Stromal cell of bone marrow (primary cell): ENCODE measurements around the gene ARHGAP22.

Source experiments
- DNase-seq: peaks from one replicate; pipeline ENCODE4 v3.0.0-alpha.2; 2012; ENCODE audit warnings: low read depth

ARHGAP22 gene

DNA sequence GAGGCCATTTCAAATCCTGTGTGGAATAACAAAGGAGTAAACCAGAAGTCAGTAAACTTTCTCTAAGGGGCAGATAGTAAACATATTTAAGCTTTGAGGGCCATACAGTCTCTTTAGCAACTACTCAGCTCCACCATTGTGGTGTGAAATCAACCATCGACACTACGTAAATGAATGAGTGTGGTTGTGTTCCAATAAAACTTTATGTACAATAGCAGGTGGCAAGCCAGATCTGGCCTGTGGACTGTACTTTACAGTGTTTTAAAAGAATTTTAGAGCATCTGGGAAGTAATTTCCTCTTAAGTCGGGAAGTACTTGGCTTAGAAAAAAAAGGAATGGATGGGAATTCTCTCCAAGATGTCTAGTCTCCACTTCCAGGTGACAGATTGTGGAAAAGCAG lies 71.3 kb downstream of the ARHGAP22 start:
- no peak for DNase-seq

DNA sequence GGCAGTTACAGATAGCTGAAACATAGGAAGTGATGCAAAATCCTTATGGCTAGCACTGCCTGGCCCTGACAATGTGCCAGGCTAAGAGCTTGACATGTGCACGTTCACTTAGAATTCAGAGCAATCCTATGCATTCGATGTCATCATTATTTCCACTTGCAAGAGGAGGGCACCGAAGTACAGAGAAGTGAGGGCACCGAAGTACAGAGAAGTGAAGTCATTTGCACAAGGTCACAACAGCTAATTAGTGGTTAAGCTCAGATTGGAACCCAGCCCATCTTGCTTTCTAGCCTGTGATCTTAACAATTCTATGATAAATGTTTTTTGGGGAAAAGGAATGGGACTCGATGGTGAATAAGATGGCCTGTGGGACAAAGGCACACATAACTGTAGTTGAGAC lies 73.4 kb downstream of the ARHGAP22 start:
- DNase-seq: no peak

DNA sequence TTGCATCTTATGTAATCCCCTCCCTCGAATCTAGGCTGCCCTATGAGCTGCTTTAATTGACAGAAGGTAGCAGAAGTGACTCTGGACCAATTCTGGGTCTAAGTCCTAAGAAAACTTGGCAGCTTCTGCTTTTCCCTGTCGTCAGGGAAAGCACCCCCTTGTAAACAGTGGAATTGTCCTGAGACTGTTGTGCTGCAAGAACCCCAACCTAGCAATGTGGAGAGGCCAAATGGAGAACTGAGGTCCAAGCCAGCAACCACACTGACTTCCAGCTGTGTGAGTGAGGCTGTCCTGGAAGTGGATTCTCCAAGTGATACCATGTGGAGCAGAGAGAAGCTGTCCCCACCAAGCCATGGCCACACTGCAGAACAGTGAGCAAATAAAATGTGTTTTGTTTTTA lies 75.5 kb downstream of the ARHGAP22 start:
- DNase-seq: no peak

DNA sequence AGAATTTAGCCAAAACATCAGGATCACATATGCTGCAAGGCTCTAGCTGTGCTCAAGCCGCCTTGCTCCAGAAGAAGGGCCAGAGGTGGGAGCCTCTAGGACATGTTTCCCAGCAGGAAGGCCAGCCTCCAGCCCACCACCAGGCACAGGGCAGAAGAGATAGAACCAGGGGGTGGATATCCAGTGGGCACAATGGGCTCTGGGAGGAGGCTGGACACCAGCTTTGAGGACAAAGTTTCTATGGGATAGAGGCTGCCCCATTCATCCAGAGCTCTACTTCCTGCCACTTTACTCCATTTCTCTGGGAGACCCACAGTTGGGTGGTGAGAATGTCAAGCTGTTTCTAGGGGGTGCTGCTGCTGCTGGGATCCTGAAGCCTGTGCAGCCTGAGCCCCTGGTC lies 77.1 kb downstream of the ARHGAP22 start:
- DNase-seq: no peak

DNA sequence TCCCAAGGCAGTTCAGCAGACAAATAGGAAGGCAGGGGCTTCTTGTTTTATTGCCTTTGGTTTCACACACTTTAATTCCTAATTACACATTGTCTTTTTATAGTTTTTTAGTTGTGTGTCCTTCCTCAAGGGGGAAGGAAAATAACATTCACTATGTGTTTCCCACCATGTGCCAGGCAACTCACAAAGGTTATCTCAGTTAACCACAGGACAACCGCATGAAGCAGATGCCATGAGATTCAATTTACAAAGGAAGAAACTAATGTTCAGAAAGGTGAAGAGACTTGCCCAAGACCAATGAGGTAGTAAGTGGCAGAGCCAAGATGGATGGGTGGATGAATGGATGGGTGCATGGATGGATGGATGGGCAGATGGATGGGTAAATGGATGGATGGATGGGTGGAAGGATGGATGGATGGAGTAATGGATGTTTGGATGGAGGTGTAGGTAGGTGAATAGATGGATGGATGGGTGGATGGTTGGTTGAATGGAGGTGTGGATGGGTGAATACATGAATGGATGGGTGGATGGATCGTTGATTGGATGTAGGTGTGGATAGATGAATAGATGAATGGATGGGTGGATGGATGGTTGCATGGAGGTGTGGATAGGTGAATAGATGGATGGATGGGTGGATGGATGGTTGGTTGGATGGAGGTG lies 77.9 kb downstream of the ARHGAP22 start:
- no peak for DNase-seq

DNA sequence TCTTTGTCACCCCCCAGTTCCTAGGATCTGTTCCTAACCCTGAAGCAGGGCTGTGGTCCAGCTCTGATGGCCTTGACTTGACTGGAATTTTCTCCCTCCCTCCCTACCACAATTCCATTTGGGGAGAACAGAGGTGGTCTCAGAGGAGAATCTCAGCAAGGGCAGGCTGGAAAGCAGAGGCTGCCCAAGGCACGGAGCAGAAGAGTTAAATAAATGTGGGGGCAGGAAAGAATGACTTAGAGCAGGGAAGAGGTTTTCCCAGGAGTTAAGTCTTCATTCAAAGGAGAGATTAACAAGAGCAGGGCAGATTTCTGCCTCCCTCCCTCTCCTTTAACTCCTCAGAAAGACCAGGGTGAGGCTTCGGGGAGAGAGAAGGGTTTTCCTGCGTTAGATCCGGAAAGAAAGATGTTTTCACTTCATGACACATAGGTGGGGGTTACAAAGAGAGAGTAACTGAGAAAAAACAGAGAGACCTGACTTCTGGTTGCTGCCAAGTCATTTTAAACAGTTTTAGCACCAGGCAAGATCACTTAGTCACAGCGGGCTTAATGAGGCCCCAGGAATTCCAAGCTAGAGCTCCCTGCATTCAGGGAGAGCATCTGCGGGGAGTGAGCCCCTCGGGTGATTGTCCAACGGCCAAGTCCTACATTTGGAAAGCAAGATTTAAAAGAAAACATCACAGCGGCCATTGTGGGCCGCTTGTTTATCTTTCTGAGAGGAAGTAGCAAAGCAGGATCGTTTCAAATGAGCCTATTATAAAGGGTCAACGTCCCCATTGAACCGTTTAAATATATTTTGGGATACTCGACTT lies 78.7 kb downstream of the ARHGAP22 start:
- DNase-seq: peak; percentile 73

DNA sequence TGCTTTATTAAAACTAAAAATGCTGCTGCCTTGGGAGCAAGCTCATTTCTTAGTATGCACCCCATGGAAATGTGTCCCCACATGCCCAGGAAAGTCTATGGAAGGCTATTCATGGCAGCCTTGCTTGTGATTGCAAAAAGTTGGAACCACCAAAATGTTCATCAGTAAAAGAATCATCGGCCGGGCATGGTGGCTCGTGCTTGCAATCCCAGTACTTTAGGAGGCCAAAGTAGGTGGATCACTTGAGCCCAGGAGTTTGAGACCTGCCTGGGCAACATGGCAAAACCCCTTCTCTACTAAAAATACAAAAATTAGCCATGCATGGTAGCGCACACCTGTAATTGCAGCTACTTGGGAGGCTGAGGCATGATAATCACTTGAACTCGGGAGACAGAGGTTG lies 79.8 kb downstream of the ARHGAP22 start:
- no peak for DNase-seq

DNA sequence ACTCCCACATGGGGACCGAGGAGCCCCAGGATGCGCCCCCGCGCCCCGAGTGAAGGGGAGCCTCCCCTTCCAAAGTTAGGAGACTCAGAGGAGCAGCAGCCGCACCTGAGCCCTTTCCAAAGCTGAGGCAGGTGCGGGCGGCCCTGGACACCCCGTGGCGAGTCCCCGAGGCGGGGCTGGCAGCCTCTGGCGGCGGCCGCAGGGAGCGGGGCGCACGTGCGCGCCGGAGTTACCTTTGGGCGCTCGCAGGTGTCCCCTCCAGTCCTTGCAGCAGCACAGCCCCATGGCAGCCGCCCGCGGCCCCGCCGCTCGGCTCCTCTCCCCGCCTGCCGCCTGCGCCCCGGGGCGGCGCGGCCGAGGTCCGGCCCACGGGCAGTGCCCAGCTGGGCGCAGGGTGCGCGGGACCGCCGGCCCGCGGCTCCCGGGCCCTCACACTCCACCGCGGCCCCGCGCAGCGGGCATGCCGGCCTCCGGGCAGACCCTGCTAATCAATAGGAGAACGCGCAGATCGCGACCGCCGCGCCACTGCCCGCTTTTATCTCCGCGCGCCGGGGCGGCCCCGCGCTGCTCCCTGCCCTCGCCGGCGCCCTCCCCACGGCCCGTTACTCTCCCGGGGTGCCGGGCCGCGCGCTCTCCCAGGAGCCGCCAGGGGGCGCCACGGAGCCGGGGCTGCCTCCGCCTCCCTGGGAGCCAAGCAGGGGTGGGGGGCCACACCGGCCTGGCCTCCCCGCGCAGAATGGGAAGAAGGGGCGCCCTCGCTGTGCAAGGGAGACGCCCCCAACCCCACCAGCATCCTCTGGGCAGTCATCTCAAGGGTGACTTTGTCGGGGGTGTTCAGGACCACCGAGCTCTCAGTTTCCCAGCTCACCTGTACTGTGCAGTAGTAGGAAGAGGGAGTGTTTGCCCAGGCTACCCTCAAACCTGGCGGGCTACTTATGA lies 80.8 kb downstream of the ARHGAP22 start:
- no peak for DNase-seq

DNA sequence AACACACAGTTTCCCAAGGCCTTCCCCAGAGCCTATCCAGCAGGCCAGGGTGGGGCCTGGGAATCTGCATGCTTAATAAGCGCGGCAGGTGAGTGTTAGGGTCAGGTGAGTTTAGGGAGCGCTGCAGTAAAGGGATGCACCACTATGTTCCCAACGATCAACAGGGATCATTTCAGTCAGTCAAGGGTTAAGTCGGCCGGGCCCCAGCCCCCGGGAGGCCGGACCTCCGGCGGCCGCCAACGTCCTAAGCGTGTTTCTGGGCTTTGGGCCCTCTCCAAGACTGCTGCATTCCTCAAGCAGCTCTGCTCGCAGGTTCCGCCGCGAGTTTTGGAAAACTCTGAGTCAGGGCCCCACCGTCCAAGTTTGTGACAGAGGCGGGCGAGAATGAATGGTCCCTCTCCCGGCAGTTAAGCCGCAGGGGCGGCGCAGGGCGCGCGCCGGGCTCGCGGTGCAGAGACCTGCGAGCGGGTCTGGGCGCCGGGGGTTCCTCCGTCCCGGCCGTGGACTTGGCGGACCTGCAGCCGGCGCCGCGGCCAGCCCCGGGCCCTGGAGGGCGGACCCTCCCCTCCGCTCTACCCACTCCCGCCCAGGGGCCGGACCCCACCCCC lies 81.6 kb downstream of the ARHGAP22 start:
- peak; percentile 93 for DNase-seq

DNA sequence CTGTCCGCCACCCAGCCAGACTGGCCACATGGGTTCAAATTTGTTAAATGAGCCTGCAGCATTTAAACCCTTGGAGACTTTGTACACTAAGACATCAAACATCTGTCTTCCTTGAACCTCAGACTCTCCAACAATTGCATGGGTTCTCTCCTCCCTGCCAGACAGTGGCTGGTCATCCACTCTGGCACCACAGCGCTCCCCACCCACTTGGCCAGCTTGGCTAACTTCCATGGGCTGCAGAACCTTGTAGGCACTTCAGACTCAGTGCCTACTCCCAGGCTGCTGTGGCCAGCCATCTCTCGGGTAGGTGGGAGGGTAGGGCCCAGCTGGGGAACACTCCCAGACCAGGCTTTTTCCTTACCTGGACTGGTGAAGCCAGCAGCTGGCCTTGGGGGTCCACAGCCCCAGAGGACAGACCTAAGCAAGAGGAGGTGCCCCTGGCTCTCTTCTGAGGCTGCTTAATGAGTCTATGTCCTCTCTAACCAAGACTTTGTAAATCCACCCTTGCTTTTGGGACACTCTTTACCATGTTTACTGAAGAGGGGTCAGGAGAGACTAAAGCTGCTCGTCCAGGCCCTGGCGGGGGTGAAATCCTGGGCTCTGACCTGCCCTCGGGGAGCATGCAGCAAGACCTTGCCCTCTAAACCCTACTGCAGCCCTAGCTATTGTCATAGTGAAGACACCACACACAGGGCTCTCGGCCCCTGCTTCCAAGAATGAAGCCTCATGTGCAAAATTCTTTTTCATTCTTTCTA lies 82.7 kb downstream of the ARHGAP22 start:
- no peak for DNase-seq

DNA sequence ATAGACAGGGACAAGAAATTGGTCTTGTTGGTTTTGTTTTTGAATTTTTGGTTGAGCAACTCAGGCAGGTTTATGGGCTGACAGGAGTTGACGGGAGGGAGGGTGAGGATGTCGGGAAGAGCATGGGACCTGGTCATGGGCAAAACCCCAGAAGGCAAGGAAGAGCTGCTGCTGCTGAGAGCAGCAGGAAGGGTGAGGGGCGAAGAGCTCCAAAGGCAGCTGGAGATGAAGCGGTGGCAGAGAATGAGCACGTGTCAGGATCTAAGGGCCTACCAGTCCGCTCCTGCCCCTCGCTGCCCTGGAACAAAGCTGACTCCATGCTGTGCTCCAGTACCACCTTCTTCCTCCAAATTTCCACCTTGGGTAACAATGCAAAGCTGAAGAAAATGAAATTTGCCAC lies 84.3 kb downstream of the ARHGAP22 start:
- no peak for DNase-seq

DNA sequence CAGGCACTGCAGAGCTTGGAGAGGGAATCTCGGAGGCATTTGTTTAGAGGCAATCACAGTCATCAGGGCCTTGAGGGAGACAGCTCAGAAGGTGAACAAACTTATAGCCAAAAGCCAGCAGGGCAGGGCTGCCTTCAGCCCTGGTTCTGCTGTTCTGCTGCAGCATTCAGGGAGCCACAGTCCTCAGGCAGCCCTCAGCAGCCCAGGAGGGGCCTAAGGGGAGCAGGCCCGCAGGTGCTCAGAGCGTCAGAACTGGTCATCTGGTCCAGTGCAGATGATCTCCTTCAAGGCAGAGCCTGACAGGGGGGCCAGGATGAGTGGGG lies 84.7 kb downstream of the ARHGAP22 start:
- DNase-seq: no peak

DNA sequence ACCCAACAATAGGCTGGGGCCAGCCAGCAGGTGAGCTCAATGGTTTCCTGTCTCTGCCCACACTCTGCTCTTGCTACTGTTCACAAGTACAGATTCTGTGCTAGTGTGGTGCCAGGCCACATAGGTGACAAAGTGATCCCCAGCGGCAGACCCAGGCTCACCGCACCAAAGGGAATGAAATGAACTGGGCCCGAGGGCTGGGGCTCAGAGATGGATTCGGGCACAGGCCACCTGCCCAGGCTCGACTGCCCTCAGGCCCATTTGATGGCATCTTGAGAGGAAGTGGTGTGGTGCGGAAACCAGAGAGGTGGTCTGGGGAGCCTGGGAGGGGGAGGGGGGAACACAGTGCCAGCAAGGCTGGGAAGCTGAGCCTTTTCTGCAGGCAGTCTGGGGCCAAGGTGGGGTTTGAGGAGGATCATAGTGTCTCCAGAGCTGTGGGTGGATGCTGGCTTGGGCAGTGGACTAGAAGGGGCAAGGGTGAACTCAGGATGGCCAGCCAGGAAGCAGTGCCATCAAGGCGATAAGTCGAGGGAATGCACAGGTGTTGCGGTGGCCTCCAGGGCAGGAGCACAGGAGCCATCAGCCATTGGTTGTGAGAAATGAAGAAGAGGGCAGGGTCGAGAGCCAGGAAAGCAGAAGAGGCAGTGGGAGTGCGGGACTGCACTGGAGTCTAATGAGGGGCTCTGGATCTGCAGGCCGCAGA lies 85.2 kb downstream of the ARHGAP22 start:
- DNase-seq: no peak

DNA sequence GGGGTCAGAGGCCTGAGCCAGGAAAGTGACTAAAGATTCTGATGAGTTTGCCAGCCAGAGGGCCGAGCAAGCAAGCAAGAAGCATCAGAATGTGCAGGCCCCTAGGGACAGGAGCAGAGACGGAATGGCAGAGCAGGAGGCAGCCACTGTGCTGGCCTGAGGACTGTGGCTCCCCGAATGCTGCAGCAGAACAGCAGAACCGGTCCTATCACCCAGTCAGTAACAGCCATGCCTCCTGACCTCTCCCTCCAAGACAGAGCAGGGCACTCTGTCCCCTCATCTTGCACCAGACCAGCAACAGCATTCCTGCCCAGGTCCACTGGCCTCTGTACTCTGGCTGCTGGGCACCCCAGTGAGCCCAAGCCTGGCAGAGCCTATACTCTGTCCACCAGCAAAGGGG lies 85.9 kb downstream of the ARHGAP22 start:
- DNase-seq: no peak

DNA sequence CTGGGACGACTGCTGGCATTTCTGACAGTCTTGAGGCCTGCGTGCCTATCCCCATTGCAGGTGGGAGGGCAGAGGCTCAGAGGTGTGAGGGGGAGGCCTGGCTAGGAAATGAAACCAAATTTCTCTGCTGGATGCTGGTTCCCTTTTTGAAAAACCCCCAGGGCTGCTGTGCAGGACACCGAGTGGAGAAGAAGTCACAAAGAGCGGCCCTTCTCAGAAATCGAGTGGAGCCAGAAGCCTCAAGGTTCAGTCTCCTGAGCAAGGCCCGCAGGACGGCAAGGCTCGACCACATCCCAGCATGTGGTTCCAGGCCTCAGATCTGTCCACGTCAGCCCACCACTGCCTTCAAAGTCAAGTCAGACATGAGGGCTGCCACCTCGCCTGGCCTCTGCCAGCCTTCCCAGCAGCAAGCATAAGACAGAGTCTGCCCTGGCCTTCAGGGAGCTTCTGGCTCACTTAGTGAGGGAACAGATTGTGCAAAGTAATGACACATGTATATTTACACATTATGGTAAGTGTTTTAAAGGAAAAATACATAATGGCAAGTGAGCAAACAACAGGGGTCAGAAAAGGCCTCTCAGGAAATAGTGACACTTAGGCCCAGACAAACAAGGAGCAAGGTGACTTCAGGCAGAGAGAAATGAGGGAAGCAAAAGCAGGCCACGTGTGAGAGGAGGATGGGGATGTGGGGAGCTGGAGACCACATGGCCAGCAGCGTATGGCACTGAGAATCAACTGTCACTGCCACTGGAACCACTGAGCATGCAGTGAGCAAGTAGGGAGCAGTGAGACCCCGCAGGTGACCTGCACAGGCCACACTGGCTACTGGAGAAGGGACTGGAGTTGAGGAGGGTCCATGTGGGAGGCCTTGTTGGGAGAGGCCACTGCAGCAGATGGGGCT lies 86.7 kb downstream of the ARHGAP22 start:
- DNase-seq: no peak

DNA sequence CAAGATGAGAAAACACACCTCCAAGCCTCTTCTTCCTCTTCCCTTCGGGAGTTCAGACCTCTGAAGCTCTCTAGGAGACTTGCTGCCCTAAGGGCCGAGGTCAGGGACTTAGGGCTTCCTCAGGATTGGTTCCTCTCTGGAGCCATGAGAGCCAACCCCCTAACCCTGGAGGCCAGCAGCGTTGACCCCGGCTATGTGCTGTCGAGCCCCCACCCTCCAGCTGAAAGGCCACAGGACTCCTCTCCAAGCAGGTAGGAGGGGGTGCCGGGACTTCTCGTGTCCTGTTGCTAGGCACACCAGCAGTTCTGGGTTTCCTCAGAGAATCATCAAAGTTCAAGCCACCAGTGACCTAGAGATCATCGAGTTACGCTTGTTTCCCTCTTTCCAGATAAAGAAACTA lies 87.4 kb downstream of the ARHGAP22 start:
- no peak for DNase-seq

DNA sequence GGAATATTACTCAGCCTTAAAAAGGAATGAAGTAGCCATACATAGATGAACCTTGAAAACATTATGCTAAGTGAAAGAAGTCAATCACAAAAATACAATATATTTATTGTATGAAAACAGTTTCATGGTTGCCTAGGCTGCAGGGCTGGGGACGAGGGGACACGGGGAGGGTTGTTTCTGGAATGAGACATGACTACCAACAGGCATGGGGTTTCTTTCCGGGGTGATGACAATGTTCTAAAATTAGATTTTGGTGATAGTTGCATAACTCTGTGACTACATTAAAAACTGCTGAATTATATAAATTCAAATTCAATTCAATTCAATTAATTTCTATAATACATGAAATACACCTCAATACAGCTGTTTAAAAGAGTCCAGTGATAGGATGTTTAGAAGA lies 88.0 kb downstream of the ARHGAP22 start:
- no peak for DNase-seq

DNA sequence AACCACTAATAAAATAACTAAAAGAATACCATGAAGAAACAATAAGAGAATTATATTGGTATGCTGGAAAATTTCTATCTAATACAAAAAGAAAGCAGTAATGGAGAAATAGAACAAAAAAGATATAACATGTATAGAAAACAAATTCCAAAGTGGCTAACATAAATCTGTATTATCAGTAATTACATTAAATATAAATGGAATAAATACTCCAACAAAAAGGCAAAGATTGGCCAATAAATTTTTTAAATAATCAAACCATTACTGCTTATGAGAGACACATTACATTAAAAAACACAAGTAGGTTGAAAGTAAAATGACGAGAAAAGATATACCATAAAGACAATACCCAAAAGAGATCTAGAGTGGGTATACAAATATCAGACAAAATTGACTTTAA lies 90.0 kb downstream of the ARHGAP22 start:
- no peak for DNase-seq

DNA sequence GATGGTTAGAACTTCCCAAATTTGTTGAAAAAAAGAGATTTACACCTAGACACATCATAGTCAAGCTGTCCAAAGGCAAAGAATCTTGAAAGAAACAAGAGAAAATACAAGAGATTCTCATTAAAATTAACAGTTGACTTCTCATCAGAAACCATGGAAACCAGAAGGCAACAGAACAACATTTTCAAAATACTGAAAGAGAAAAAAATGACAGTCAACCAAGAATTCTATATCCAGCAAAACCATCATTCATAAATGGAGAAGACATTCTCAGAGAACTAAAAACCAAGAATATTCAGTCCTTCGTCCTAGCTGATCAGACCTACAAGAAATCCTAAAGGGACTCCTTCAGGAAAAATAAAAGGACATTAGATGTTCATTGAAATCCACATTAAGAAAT lies 90.6 kb downstream of the ARHGAP22 start:
- no peak for DNase-seq

DNA sequence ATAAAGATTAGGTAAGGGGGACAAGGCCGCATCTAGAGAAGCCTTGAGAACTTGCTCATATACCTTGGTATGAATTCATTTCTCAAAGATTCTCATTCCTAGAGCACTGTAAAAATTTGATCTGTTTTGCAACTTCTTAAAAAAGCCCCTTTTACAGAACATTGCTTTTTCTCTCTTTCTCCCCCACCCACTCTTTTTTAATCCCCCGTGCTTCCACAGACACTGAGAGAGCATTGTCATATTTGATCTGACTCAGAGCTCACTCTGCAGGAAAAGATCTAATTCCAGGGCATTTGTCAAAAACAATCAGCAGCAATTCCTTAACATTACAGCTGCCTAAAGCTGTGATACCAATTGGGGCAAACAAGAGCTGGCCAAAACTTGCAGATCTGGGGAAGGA lies 92.0 kb downstream of the ARHGAP22 start:
- DNase-seq: no peak
